GM18498 (cell line): ENCODE measurements around the gene ROR2.

Experiments used
- ATAC-seq: cut with Tn5 transposase; IDR thresholded peaks from one replicate; pipeline ENCODE4 v1.9.1; 2021; ENCODE audit warnings: mild to moderate bottlenecking, moderate library complexity; ENCODE audit not compliant: unreplicated experiment

ROR2 gene

GRCh38 chr9:91726406-91727100 is 223.5 kb downstream of the ROR2 start:
- no peak for ATAC-seq

GRCh38 chr9:91725651-91726050 is 224.4 kb downstream of the ROR2 start:
- no peak for ATAC-seq

GRCh38 chr9:91724609-91725505 is 225.2 kb downstream of the ROR2 start:
- no peak for ATAC-seq

GRCh38 chr9:91724068-91724440 is 226.0 kb downstream of the ROR2 start:
- ATAC-seq: no peak

GRCh38 chr9:91723420-91724067 is 226.5 kb downstream of the ROR2 start:
- ATAC-seq: no peak

- ATAC-seq: peak; percentile 64
Observed at GRCh38 chr9:91720751-91721705, 229.0 kb downstream of the ROR2 start.

GRCh38 chr9:91720313-91720712 is 229.7 kb downstream of the ROR2 start:
- ATAC-seq: no peak

GRCh38 chr9:91718071-91718470 is 232.0 kb downstream of the ROR2 start:
- no peak for ATAC-seq

GRCh38 chr9:91716815-91717214 is 233.2 kb downstream of the ROR2 start:
- ATAC-seq: no peak

GRCh38 chr9:91716239-91716638 is 233.8 kb downstream of the ROR2 start:
- no peak for ATAC-seq

- ATAC-seq: no peak
Observed at GRCh38 chr9:91714874-91715615, 235.0 kb downstream of the ROR2 start.

GRCh38 chr9:91714020-91714806 is 235.8 kb downstream of the ROR2 start:
- ATAC-seq: no peak

- ATAC-seq: no peak
Observed at GRCh38 chr9:91712811-91713210, 237.2 kb downstream of the ROR2 start.

GRCh38 chr9:91711755-91712601 is 238.1 kb downstream of the ROR2 start:
- ATAC-seq: peak; percentile 89

- no peak for ATAC-seq
Observed at GRCh38 chr9:91710158-91710557, 239.9 kb downstream of the ROR2 start.

- no peak for ATAC-seq
Observed at GRCh38 chr9:91705386-91705785, 244.6 kb downstream of the ROR2 start.

- ATAC-seq: no peak
Observed at GRCh38 chr9:91700475-91700874, 249.6 kb downstream of the ROR2 start.

- no peak for ATAC-seq
Observed at GRCh38 chr9:91698266-91698665, 251.8 kb downstream of the ROR2 start.
